ENCODE data around the gene RASA4. TPM values are rescaled to one million over a fixed set of nuclear protein-coding genes. Genes with fewer than 3 reads are reported as not detected.
"Not testable (repeated sequence)": the region's sequence is repeated elsewhere in the genome, so short reads cannot be mapped to it uniquely, and the experiment has no call there.

The RASA4 gene
- total RNA-seq, 1 experiment from 2014 or later: 7.1 TPM

- H3K9me3 ChIP-seq (ENCODE audit: control insufficient read depth, insufficient read depth, low read depth, low read length); in situ Hi-C loops (cut with HindIII; ENCODE audit: low pct_unique_long_range_greater_than_20kb, low sequenced_read_pairs); POLR2A ChIA-PET; DNase-seq (ENCODE audit: low read depth, low spot score); BruUV-seq (replicated peaks); intact Hi-C loops (cut with micrococcal nuclease; ENCODE audit: unreplicated experiment); H3K4me3 ChIP-seq (ENCODE audit: low read depth in 2 of 2, low read length in 2 of 2); H3K4me1 ChIP-seq (ENCODE audit: control insufficient read depth, insufficient read depth, low read length); H3K27ac ChIP-seq (ENCODE audit: low read length); H3K27me3 ChIP-seq (ENCODE audit: control insufficient read depth, insufficient read depth, low read length); H3K36me3 ChIP-seq (ENCODE audit: control insufficient read depth, insufficient read depth, low read length); CTCF ChIA-PET; ATAC-seq: not testable (repeated sequence)
Measured at GRCh38 chr7:102583495-102583894, 33.1 kb downstream of the RASA4 start.

- H3K27ac ChIP-seq (ENCODE audit: low read length); H3K4me3 ChIP-seq (ENCODE audit: low read depth in 2 of 2, low read length in 2 of 2); BruUV-seq (replicated peaks); ATAC-seq; POLR2A ChIA-PET; CTCF ChIA-PET; H3K36me3 ChIP-seq (ENCODE audit: control insufficient read depth, insufficient read depth, low read length); DNase-seq (ENCODE audit: low read depth, low spot score); intact Hi-C loops (cut with micrococcal nuclease; ENCODE audit: unreplicated experiment); H3K9me3 ChIP-seq (ENCODE audit: control insufficient read depth, insufficient read depth, low read depth, low read length); H3K27me3 ChIP-seq (ENCODE audit: control insufficient read depth, insufficient read depth, low read length); in situ Hi-C loops (cut with HindIII; ENCODE audit: low pct_unique_long_range_greater_than_20kb, low sequenced_read_pairs); H3K4me1 ChIP-seq (ENCODE audit: control insufficient read depth, insufficient read depth, low read length): not testable (repeated sequence)
Measured at GRCh38 chr7:102581722-102582121, 34.8 kb downstream of the RASA4 start.

GRCh38 chr7:102578486-102578885, 38.1 kb downstream of the RASA4 start:
- POLR2A ChIA-PET; H3K27ac ChIP-seq (ENCODE audit: low read length); CTCF ChIA-PET; DNase-seq (ENCODE audit: low read depth, low spot score); intact Hi-C loops (cut with micrococcal nuclease; ENCODE audit: unreplicated experiment); ATAC-seq; H3K4me1 ChIP-seq (ENCODE audit: control insufficient read depth, insufficient read depth, low read length); BruUV-seq (replicated peaks); H3K27me3 ChIP-seq (ENCODE audit: control insufficient read depth, insufficient read depth, low read length); H3K36me3 ChIP-seq (ENCODE audit: control insufficient read depth, insufficient read depth, low read length); H3K4me3 ChIP-seq (ENCODE audit: low read depth in 2 of 2, low read length in 2 of 2); H3K9me3 ChIP-seq (ENCODE audit: control insufficient read depth, insufficient read depth, low read depth, low read length); in situ Hi-C loops (cut with HindIII; ENCODE audit: low pct_unique_long_range_greater_than_20kb, low sequenced_read_pairs): not testable (repeated sequence)

GRCh38 chr7:102577315-102578240, 39.0 kb downstream of the RASA4 start:
- BruUV-seq (replicated peaks); H3K27me3 ChIP-seq (ENCODE audit: control insufficient read depth, insufficient read depth, low read length); in situ Hi-C loops (cut with HindIII; ENCODE audit: low pct_unique_long_range_greater_than_20kb, low sequenced_read_pairs); ATAC-seq; H3K4me1 ChIP-seq (ENCODE audit: control insufficient read depth, insufficient read depth, low read length); H3K9me3 ChIP-seq (ENCODE audit: control insufficient read depth, insufficient read depth, low read depth, low read length); intact Hi-C loops (cut with micrococcal nuclease; ENCODE audit: unreplicated experiment); DNase-seq (ENCODE audit: low read depth, low spot score); H3K36me3 ChIP-seq (ENCODE audit: control insufficient read depth, insufficient read depth, low read length); CTCF ChIA-PET; H3K27ac ChIP-seq (ENCODE audit: low read length); H3K4me3 ChIP-seq (ENCODE audit: low read depth in 2 of 2, low read length in 2 of 2); POLR2A ChIA-PET: not testable (repeated sequence)

GRCh38 chr7:102576363-102576762, 40.2 kb downstream of the RASA4 start:
- H3K27me3 ChIP-seq (ENCODE audit: control insufficient read depth, insufficient read depth, low read length); BruUV-seq (replicated peaks); intact Hi-C loops (cut with micrococcal nuclease; ENCODE audit: unreplicated experiment); DNase-seq (ENCODE audit: low read depth, low spot score); H3K4me1 ChIP-seq (ENCODE audit: control insufficient read depth, insufficient read depth, low read length); ATAC-seq; H3K36me3 ChIP-seq (ENCODE audit: control insufficient read depth, insufficient read depth, low read length); CTCF ChIA-PET; H3K4me3 ChIP-seq (ENCODE audit: low read depth in 2 of 2, low read length in 2 of 2); H3K9me3 ChIP-seq (ENCODE audit: control insufficient read depth, insufficient read depth, low read depth, low read length); H3K27ac ChIP-seq (ENCODE audit: low read length); POLR2A ChIA-PET; in situ Hi-C loops (cut with HindIII; ENCODE audit: low pct_unique_long_range_greater_than_20kb, low sequenced_read_pairs): not testable (repeated sequence)

GRCh38 chr7:102574607-102575006, 41.9 kb downstream of the RASA4 start:
- H3K4me1 ChIP-seq (ENCODE audit: control insufficient read depth, insufficient read depth, low read length); H3K36me3 ChIP-seq (ENCODE audit: control insufficient read depth, insufficient read depth, low read length); H3K27me3 ChIP-seq (ENCODE audit: control insufficient read depth, insufficient read depth, low read length); ATAC-seq; in situ Hi-C loops (cut with HindIII; ENCODE audit: low pct_unique_long_range_greater_than_20kb, low sequenced_read_pairs); POLR2A ChIA-PET; BruUV-seq (replicated peaks); CTCF ChIA-PET; DNase-seq (ENCODE audit: low read depth, low spot score); H3K27ac ChIP-seq (ENCODE audit: low read length); H3K9me3 ChIP-seq (ENCODE audit: control insufficient read depth, insufficient read depth, low read depth, low read length); intact Hi-C loops (cut with micrococcal nuclease; ENCODE audit: unreplicated experiment); H3K4me3 ChIP-seq (ENCODE audit: low read depth in 2 of 2, low read length in 2 of 2): not testable (repeated sequence)
